GM19468 (cell line): Measurements from ENCODE around the gene REEP6.
A peak's percentile ranks its signal among the peaks of the same experiment; 100 is the strongest.
"Not testable (repeated sequence)": the region's sequence is repeated elsewhere in the genome, so short reads cannot be mapped to it uniquely, and the experiment has no call there.

ENCODE experiments used
- ATAC-seq: cut with Tn5 transposase; IDR thresholded peaks from one replicate; pipeline ENCODE4 v1.9.1; 2021; ENCODE audit warnings: mild to moderate bottlenecking, moderate library complexity, moderate number of reproducible peaks; ENCODE audit not compliant: unreplicated experiment; ENCODE audit errors: extremely low read depth

Gene REEP6

GRCh38 chr19:1471515-1472160, 19.3 kb upstream of the REEP6 start:
- ATAC-seq, result no peak

DNA sequence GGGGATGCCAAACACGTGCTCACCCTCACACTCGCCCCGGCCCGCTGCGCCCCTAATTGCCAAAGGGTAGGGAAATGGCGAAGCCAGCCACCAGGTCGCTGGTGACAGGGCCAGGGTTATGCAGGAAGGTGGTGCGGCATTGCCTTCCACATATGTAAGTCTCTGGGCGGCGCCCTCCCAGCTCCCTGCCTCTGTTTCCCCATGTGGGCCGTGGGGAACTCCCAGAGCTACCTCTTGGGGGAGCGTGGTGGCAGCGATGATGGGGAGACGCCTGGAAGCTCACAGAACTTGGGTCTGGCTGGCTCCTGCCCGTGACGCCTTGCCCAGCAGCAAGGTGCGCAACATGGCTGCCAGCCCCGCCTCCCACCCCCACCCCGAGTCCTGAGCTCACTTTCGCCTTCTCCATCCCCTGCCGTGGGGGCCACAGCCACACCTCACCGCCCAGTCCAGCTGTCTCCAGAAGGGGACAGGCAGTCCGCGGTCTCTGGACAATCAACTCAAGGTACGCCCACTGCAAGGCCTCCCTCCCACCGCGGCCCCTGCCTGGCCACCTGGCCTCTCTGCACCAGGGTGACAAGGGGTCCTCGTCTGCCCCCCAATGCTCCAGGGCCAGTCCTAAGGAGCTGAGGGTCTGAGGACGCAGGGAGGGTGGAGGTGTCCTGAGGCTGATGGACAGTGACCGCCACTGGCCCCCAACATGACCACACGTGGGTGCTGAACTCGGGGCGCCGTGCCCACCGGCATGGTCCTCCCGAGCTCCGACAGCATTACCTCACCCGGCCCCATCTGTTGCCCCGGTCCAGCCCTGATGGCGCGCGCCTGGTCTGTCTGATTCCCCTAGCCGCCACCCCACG, 18.5 kb upstream of the REEP6 start:
- no peak for ATAC-seq

DNA sequence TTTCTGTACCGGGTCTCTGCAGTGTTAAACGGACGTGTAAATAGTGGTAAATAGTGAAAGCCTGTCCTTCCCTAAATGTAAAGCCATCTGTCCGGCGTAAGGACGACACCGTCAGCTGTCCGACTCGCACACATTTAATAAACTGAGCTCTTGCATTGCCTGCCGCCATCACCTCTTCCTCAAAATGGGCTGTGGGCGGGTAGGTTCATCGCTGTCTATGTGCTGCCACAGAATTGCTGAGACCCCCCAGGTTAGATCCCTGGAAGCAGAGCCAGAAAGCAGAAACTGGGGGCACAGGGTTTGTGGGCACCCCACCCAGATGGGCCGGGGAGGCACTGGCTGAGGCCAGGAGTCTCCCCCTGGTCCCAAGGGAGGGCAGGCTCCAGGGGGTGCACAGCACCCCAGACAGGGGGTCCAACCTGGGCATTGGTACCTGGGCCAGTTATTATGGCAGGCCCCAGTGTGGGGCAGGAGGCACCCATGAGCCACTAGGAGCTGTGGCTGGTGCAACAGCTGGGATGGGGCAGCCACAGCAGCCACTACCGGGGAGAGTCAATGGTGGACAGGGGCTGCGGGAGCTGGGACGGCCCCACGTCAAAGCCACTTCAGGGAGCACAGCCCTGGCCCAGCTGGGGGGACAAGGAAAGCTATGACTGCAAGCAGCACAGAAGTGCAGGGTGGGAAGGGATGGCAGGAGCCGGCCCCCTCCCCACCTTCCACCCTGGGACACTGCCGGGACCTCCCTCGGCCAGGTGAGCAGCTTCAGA, 17.7 kb upstream of the REEP6 start:
- ATAC-seq, result no peak

DNA sequence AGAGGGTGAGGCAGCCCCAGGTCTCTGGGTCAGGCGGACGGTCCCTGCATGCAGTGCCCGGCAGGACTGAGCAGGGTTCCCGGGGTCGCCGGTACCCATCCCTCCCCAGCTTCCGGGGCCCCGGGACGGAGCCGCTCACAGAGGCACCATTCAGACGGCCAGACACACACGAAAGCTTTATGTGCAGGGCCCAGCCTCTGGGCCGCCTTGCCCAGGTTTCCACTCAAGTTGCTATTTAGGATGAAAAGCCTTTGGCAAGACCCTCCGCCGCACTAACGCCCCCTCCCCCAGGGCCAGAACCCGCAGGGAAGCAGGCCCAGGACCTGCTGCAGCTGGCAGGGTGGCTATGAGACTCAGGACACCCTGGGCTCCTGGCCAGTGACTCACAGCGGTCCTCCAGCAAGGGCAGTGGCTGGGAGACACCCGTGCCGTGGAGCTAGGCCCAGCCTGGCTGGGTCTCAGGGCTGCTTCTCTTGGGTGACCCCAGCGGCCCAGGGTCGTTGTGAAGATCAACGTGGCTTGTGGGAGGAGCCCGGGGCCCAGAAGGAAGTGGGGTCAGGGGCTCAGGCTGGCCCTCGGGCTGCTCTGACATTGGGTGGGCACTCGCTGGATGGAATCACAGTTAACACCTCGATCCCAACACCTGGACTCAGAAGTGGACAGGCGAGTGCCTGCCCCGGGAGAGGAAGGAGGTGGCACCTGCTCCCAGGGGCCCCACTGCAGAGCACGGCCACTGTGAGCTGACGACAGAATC, 16.8 kb upstream of the REEP6 start:
- no peak for ATAC-seq

DNA sequence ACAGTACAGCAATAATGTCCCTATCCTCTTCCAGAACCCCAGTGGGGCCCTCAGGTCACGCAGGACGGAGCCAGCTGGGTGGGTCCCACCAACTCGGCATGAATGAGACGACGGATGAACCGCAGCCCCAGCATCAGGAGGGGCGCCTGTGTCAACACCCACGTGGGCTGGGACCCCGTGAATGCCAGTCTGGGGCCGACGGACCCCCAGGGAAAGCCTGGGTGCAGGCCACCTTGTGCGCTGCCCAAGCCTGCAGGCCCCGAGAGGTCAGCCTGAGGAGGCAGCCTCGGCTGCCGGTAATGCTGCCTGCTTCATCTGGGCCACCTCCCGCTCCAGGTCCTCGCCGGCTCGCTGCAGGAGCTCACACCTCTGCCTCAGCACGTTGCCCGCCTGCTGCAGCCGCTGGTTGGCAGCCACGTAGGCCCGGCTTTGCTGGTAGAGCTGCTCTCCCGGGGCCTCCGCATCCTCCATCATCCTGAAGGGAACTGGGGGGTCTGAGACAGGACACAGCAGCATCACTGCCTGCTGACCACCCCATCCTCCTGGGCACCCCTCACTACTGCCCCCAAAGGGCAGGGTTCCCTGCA, 16.1 kb upstream of the REEP6 start:
- no peak for ATAC-seq

GRCh38 chr19:1475751-1476437, 15.1 kb upstream of the REEP6 start:
- ATAC-seq, result no peak

DNA sequence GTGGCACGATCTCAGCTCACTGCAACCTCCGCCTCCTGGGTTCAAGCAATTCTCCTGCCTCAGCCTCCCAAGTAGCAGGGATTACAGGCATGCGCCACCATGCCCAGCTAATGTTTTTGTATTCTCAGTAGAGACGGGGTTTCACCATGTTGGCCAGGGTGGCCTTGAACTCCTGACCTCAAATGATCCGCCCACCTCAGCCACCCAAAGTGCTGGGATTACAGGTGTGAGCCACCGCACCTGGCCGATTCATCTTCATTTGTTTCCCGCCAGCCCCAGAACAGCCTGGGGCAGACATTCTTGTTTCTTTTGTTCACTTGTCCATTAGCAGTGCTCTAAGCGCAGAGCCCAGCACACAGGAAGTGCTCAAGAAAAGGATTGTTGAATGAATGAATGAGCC, 13.9 kb upstream of the REEP6 start:
- ATAC-seq, result not testable (repeated sequence)

GRCh38 chr19:1478934-1479707, 11.9 kb upstream of the REEP6 start, which contains the start of gene C19orf25:
C19orf25 (minus strand) TSS chr19:1479215; CDS start chr19:1478903, 312 bp downstream.
- ATAC-seq, result peak; percentile 66

GRCh38 chr19:1481224-1481892, 9.6 kb upstream of the REEP6 start:
- ATAC-seq, result no peak

- no peak for ATAC-seq
Measured at GRCh38 chr19:1481893-1482360, 9.1 kb upstream of the REEP6 start.

GRCh38 chr19:1482361-1483130, 8.4 kb upstream of the REEP6 start:
- ATAC-seq, result no peak

GRCh38 chr19:1483131-1483978, 7.6 kb upstream of the REEP6 start:
- no peak for ATAC-seq

GRCh38 chr19:1483979-1484428, 7.0 kb upstream of the REEP6 start:
- ATAC-seq, result no peak

GRCh38 chr19:1486720-1487575, 4.0 kb upstream of the REEP6 start:
- ATAC-seq, result no peak

GRCh38 chr19:1487576-1488281, 3.3 kb upstream of the REEP6 start:
- no peak for ATAC-seq
